Activated T-helper 17 cell treated with anti-CD3 and anti-CD28 coated beads, Interleukin-2, amount 50 U/mL, for 72 hours (primary cell): ENCODE data around the gene DNAAF3. TPM values are rescaled to one million over a fixed set of nuclear protein-coding genes. Genes with fewer than 3 reads are reported as not detected.
"Not testable (repeated sequence)": the region's sequence is repeated elsewhere in the genome, so short reads cannot be mapped to it uniquely, and the experiment has no call there.

ENCODE experiments used
- ATAC-seq: fragments of 150-1000 bp; cut with Tn5 transposase; replicated peaks from 2 replicates; pipeline ENCODE4 v1.10.0; 2021; ENCODE audit warnings: mild to moderate bottlenecking, moderate library complexity
- H3K27ac Mint-ChIP-seq: one replicate; pipeline ENCODE4 v1.8.0; 2022; ENCODE audit warnings: mixed read lengths
- H3K27me3 Mint-ChIP-seq: one replicate; pipeline ENCODE4 v1.8.0; 2022; ENCODE audit warnings: mixed read lengths
- H3K36me3 Mint-ChIP-seq: one replicate; pipeline ENCODE4 v1.8.0; 2022; ENCODE audit warnings: low read depth, mild to moderate bottlenecking, mixed read lengths
- H3K4me1 Mint-ChIP-seq: one replicate; pipeline ENCODE4 v1.8.0; 2022; ENCODE audit warnings: mixed read lengths
- H3K4me3 Mint-ChIP-seq: one replicate; pipeline ENCODE4 v1.8.0; 2022; ENCODE audit warnings: mild to moderate bottlenecking, mixed read lengths
- H3K9me3 Mint-ChIP-seq: one replicate; pipeline ENCODE4 v1.8.0; 2022; ENCODE audit warnings: mixed read lengths
- total RNA-seq, 2 donors: library from RNA; stranded (reverse); gene quantifications; one replicate each; pipeline ENCODE4 v1.2.3, GENCODE V29; 2022

DNAAF3 gene
- total RNA-seq, 2 donors from 2014 or later: 0.35 TPM; not detected in 1

DNA sequence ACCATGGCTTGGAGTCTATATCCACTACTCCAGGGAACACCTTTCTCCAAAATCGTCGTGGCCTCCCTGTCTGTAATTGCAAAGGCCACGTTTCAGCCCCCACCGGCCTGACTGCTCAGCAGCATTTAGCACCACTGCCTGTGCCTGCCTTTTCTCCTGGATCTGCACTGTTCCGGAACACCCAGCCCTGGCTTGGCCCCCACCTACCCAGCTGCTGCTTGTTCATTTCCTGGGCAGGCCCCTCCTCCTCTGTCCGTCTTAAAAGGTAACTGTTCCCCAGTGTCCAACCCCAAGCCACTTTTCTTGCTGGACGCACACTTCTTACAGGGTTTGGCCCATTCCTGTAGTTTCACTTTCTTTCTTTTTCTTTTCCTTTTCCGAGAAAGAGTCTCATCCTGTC is 22.2 kb upstream of the DNAAF3 start:
- Mint-ChIP-seq H3K4me3 (no peak overlapping the region), H3K27me3 (peaks cover 14% of the 10 kb centered on the region), H3K4me1 (peaks cover 4% of the 10 kb centered on the region), H3K27ac (no peak overlapping the region), H3K9me3 (no peaks in the 10 kb centered on the region), H3K36me3 (no peaks in the 10 kb centered on the region)
- no peak for ATAC-seq

DNA sequence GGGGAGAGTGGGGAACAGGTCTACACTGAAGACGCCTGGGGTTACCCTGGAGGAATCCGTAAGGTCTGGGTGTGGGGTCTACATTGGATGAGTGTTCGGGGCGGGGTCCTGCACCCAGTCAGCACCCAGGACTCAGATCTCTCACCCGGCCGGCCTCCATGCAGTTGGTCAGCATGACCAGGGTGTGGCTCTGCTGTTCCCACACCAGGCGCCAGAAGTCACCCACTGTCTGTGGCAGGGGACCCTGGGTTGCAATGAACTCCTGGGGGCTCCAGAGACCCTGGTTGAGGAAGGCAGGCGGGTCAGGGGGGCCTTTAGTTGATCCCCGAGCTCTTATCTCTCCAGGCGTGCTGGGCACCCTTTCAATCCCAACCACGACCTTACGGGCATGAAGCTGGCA is 19.7 kb upstream of the DNAAF3 start:
- H3K36me3 Mint-ChIP-seq: no peaks in the 10 kb centered on the region
- no peak overlapping the region for H3K27ac Mint-ChIP-seq
- ATAC-seq: no peak
- no peak overlapping the region for H3K4me3 Mint-ChIP-seq
- H3K9me3 Mint-ChIP-seq: no peaks in the 10 kb centered on the region
- H3K27me3 Mint-ChIP-seq: peaks cover 13% of the 10 kb centered on the region
- H3K4me1 Mint-ChIP-seq: peaks cover 4% of the 10 kb centered on the region

DNA sequence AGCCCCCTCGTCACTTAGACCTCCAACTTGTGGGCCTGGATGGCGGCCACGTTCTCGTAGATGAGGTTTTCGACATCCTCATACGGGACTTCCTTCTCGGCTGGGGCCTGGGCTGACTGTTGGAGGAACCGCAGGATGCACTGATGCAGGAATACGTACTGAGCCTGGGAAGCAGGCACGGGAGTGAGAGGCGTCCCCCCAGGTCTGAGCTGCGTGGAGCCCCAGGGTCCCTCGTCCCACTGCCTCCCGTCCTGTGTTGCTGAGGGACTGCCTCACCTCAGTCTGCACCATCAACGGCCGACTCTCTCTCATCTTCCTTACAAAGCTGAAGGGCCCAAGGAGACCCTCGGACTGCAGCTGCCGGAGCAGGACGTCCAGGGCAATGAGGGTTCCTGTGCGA is 15.3 kb upstream of the DNAAF3 start:
- Mint-ChIP-seq H3K27me3 (peaks cover 26% of the 10 kb centered on the region), H3K4me3 (no peak overlapping the region), H3K27ac (no peak overlapping the region), H3K4me1 (peaks cover 5% of the 10 kb centered on the region), H3K36me3 (no peaks in the 10 kb centered on the region), H3K9me3 (no peaks in the 10 kb centered on the region)
- no peak for ATAC-seq

DNA sequence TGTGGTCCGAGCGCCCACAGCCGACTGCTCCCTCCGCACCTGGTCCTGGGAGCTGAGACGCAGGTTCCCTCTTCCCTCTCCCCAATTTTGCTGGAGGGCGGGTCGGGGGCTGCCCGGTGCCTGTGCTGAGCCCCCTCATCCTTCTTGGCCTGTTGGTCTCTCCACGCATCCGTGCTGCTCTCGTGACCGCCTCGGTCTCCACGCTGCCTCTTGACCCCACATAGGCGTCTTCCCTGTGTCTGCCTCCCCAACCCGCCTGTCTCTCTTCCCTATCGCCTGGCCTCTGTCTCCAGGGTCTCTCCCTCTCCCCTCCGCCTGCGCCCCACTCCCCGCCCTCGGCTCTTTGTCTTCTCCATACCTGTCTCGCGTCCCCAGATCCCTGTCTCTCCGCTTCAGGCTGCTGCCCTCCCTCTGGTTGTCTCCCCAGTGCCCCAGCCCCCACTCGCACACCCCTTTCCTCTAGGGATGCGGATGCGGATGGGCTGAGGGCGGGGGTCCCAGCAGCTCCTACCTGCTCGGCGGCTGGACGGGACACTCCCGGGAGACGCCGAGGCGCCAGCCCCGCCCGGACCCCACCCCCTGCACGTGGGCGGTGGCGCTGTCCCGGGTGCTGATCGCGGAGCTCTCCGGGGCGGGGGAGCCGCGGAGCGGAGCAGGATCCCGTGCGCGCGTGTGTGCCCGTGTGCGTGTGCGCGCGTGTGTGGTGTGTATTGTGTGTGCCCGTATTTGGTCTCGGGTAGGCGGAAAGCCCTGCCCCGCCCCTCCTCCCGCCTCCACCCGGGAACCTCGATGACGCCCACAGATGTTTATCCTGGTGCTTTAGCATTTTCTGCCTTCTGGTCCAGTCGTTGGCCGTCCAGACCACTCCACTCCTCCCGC is 13.4 kb upstream of the DNAAF3 start, which contains the start of gene SYT5:
Gene SYT5, minus strand, starts transcription at position 684 of the 879 bp plus-strand sequence. CDS start 1,248 bp downstream, outside the sequence.
- peak within 1 kb of the TSS; percentile 64 for H3K4me3 Mint-ChIP-seq
- no peaks in the 10 kb centered on the region for H3K9me3 Mint-ChIP-seq
- H3K4me1 Mint-ChIP-seq: peaks cover 5% of the 10 kb centered on the region
- H3K27me3 Mint-ChIP-seq: peaks cover 19% of the 10 kb centered on the region
- ATAC-seq: peak; percentile 67
- no peaks in the 10 kb centered on the region for H3K36me3 Mint-ChIP-seq
- no peak within 1 kb of the TSS for H3K27ac Mint-ChIP-seq

DNA sequence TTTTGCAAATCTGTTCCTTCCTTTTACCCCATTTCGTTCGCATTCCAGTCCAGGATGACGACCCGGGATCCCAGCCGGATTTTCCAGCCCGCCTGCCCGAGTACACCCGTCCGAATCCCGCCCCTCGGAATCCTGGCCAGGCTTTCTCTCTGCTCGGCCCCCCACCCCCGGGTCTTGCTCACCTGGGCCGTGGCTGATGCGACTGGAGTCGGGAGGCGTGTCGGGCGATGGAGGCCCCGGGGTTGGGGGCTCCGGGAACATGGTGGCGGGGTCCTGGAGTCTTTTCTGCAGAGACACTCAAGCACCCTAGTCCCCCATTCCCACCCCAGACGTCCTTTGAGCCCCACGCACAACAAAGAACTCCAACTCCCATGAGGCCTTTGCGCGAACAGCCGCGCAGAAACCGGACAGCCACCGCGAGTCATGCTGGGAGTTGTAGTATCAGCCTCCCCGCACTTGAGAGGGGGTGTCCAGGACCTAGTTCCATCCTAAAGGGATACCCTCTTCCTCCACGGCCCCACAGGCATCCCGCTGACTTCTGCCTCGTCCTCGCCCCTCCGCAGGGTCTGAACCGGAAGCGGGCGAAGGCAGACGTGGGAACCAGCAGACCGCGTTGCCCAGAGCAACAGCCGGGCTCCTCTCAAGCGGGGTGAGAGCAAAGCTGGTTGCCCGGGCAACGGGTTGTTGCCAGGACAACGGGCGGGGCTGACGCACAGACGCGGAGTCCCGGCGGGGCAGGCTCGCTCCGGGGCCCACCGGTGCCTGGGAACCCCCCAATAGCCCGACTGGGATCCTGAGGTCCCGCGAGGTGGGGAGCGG is 12.6 kb upstream of the DNAAF3 start:
- H3K27me3 Mint-ChIP-seq: peaks cover 19% of the 10 kb centered on the region
- H3K27ac Mint-ChIP-seq: no peak overlapping the region
- ATAC-seq: peak; percentile 91
- peak overlapping the region; percentile 64 for H3K4me3 Mint-ChIP-seq
- no peaks in the 10 kb centered on the region for H3K36me3 Mint-ChIP-seq
- H3K4me1 Mint-ChIP-seq: peaks cover 5% of the 10 kb centered on the region
- no peaks in the 10 kb centered on the region for H3K9me3 Mint-ChIP-seq

DNA sequence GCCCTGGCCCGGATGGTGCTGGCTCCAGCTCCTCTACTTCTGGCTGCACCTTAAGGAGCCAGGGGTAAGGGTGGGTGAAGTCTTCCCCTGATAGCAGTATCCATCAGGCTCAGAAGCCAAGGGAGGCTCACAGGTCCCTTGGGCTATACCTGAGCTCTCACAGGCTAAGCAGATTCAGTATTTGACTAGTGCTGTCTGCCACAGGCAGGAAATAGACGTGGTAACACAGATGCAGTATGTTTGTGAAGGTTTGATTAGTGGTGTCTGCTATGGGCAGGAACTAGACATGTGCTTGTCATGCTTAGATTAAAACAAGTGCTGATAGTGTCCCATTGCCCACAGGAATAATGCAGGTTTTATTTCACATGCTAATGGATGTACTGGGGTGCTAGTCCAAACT is 9.7 kb upstream of the DNAAF3 start:
- no peaks in the 10 kb centered on the region for H3K9me3 Mint-ChIP-seq
- no peak overlapping the region for H3K27ac Mint-ChIP-seq
- H3K27me3 Mint-ChIP-seq: peaks cover 32% of the 10 kb centered on the region
- H3K4me1 Mint-ChIP-seq: peaks cover 5% of the 10 kb centered on the region
- H3K36me3 Mint-ChIP-seq: no peaks in the 10 kb centered on the region
- no peak for ATAC-seq
- H3K4me3 Mint-ChIP-seq: no peak overlapping the region

DNA sequence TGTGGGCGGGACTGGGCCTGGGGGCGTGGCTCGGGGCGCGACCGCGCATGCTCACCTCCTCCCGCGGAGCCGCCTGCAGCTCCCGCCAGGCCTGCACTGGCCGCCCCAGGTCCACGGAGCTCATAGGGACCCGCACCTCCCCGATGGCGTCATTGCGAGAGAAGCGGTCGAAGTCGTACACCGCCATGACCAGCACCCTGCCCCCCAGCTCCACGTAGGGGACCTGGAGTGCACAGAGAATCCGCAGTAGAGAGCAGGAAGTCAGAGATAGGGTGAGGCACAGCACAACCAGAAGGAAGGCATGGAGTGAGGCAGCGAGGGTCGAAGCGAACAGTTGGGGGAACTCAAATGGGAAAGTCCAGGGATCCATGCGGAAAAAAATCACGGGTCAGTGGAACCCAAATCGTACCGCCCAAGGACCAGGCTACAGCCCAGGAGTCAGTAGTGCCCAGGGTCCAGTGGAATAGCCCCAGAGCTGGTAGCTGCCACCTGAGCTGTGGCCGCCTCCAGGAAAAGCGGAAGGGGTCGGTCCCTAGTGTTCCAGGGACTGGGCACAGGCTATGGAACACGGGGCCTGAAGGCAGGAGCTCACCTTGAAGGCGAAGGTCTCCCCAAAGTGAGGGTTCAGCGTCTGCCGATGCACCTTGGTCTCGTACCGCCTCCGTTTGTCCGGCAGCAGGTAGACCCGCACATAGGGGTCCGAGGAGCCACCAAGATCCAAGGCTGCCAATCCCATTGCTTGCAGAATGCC is 8.9 kb upstream of the DNAAF3 start:
- H3K4me3 Mint-ChIP-seq: no peak overlapping the region
- H3K9me3 Mint-ChIP-seq: no peaks in the 10 kb centered on the region
- no peaks in the 10 kb centered on the region for H3K36me3 Mint-ChIP-seq
- peaks cover 5% of the 10 kb centered on the region for H3K4me1 Mint-ChIP-seq
- peaks cover 32% of the 10 kb centered on the region for H3K27me3 Mint-ChIP-seq
- ATAC-seq: no peak
- no peak overlapping the region for H3K27ac Mint-ChIP-seq

DNA sequence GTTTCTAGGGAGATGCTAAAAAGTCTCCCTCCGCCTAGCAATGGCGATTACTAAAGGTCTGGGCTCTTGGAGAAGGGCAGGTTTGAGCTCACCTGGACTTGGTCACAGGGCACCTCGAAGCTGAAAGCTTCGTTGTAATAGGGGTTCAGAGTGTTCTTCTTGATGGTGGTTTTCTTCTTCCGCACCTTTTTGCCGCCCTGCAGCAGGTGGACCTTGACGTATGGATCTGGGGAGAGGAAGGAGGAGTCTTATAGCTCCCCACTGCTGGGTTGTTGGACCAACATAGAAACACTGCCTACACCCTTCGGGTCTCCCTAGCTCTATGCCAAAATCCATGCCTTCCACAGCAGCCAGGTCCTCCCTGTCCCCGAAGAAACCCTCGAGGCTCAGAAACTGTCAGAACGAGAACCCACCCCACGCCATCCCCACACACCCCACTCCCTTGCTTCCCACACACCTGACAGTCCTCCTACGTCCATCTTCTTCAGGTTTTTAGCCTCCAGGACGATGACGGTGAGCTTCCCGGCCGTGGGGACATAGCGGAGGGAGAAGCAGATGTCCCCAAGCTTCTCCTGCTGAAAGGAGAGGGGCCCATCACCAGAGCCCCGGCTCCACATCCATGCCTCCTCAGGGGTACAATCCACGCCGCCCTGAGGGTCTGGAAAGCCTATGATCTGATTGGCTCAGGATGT is 8.2 kb upstream of the DNAAF3 start:
- peak overlapping the region; percentile 52 for H3K4me3 Mint-ChIP-seq
- no peaks in the 10 kb centered on the region for H3K9me3 Mint-ChIP-seq
- ATAC-seq: no peak
- peaks cover 1% of the 10 kb centered on the region for H3K4me1 Mint-ChIP-seq
- H3K27me3 Mint-ChIP-seq: peaks cover 36% of the 10 kb centered on the region
- no peak overlapping the region for H3K27ac Mint-ChIP-seq
- no peaks in the 10 kb centered on the region for H3K36me3 Mint-ChIP-seq

DNA sequence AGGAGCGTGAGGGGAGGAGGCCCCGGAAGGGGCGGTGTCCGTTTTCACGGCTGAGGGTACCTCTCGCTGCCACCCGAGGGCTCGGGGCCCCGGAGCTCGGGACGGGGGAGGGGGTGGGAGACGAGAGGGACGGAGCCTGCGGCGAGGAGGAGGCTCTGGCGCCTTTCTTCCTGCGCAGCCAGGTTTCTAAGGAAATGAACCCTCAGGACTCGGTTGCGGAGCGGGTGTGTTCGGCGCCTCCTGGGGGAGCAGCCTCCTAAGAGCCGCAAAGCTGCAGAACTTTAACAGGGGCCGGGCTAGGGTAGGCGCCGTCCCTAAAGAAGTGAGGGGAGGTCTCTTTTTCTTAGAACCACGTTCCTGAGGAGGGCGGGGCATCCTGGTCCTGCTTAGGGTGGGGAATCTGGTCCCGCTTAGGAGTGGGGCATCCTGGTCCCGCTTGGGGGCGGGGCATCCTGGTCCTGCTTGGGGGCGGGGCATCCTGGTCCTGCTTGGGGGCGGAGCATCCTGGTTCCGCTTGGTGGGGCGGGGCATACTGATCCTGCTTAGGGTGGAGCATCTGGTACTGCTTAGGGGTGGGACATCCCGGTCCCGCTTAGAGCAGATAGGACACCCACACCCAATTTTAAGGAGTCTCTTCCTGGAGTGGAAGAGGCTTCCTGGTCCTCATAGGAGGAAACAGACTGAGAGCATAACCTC is 7.4 kb upstream of the DNAAF3 start:
- no peak overlapping the region for H3K27ac Mint-ChIP-seq
- H3K27me3 Mint-ChIP-seq: peaks cover 41% of the 10 kb centered on the region
- no peaks in the 10 kb centered on the region for H3K9me3 Mint-ChIP-seq
- H3K4me1 Mint-ChIP-seq: no peaks in the 10 kb centered on the region
- ATAC-seq: peak; percentile 71
- H3K36me3 Mint-ChIP-seq: no peaks in the 10 kb centered on the region
- H3K4me3 Mint-ChIP-seq: peak overlapping the region; percentile 52

DNA sequence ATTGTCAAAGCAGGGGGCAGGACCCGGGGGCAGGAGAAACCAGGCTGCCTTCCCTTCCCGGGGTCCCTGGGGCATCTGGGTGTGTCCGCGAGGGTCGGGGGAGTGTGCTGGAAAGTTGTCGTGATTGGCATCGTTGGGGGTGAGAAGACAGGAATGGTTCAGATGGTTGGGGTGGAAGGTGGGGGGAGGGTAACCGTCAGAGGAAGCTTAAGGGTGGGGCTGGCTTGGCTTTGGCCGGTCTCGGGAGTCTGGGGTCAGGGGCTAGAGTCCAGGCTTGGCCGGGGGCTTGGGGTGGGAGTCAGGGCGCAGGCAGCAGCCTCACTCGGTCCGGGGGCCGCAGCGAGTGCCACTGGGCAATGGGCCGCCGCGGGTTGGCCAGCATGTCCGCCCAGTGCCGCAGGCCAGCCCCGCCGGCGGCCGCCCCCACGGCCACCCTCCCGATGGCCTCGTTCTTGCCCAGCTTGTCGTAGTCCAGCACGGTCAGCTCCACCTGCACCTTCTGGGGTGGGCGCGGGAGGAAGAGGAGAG is 6.8 kb upstream of the DNAAF3 start:
- no peaks in the 10 kb centered on the region for H3K9me3 Mint-ChIP-seq
- no peaks in the 10 kb centered on the region for H3K36me3 Mint-ChIP-seq
- H3K27me3 Mint-ChIP-seq: peaks cover 41% of the 10 kb centered on the region
- no peak for ATAC-seq
- no peak overlapping the region for H3K27ac Mint-ChIP-seq
- no peaks in the 10 kb centered on the region for H3K4me1 Mint-ChIP-seq
- peak overlapping the region; percentile 52 for H3K4me3 Mint-ChIP-seq

DNA sequence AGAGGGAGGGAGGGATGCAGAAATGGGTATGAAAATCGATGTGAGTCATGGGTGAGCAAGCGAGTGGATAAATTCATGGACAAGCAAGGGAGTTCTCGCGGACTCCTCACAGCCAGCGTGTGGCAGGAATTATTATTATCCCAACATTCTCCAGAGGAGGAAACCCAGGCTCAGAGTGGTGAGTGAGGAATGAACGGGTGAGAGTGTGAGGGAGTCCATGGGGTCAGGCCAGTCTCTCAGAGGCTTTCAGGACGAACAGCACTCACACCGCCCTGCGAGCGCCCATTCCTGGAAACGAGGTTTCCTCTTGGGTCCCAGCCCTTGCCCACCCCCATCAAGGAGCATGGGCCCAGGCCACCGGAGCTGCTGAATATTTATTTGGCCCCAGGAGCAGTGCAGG is 6.3 kb upstream of the DNAAF3 start:
- Mint-ChIP-seq H3K4me3 (peak overlapping the region; percentile 52), H3K36me3 (no peaks in the 10 kb centered on the region), H3K9me3 (no peaks in the 10 kb centered on the region), H3K27me3 (peaks cover 39% of the 10 kb centered on the region), H3K4me1 (no peaks in the 10 kb centered on the region), H3K27ac (no peak overlapping the region)
- ATAC-seq: no peak

DNA sequence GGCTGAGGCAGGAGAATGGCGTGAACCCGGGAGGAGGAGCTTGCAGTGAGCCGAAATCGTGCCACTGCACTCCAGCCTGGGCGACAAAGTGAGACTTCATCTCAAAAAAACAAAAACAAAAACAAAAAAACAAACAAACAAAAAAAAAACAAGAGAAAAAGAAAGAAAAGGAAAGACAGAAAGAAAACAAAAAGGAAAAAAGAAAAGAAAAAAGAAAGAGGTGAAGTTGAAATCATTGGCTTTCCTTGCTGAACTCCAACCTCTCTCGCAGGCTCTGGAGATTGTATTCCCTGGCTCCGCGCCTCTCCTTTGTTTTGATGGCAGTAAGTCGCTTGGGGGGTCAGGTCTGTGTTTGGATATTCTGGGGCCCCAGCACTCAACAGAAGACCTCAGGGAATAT is 5.9 kb upstream of the DNAAF3 start:
- not testable (repeated sequence) for H3K9me3 Mint-ChIP-seq, H3K4me1 Mint-ChIP-seq, ATAC-seq, H3K36me3 Mint-ChIP-seq, H3K27ac Mint-ChIP-seq
- Mint-ChIP-seq H3K4me3 (peak overlapping the region; percentile 52), H3K27me3 (peaks cover 41% of the 10 kb centered on the region)

DNA sequence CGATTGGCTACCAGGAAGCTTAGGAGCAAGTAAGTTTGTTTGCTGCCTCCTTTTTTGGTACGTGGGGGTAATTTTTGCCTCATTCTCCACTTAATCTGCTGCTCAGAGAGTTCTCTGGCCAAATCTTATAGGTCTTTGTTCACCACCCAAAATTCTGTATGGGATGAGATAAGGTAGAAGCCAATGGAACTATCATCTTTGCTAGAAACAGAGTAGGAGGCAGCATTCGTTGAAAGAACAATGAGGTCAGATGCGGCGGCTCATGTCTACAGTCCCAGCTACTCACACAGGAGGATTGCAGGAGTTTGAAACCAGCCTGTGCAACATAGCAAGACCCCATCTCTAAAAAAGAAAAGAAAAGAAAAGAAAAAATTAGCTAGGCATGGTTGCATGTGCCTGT is 5.0 kb upstream of the DNAAF3 start:
- peaks cover 7% of the 10 kb centered on the region for H3K36me3 Mint-ChIP-seq
- H3K27me3 Mint-ChIP-seq: peaks cover 46% of the 10 kb centered on the region
- no peak overlapping the region for H3K27ac Mint-ChIP-seq
- H3K4me3 Mint-ChIP-seq: no peak overlapping the region
- H3K9me3 Mint-ChIP-seq: no peaks in the 10 kb centered on the region
- ATAC-seq: no peak
- H3K4me1 Mint-ChIP-seq: peaks cover 7% of the 10 kb centered on the region
